ENCODE data around the gene TMC5.

- TF ChIP-seq POLR2A (IDR thresholded peaks at IDR 0.05; ENCODE audit: extremely low read depth, insufficient read length): no peak
- no peak for TF ChIP-seq CTCF (IDR thresholded peaks at IDR 0.05; ENCODE audit: low read depth, low read length)
- TF ChIP-seq MAX (IDR thresholded peaks at IDR 0.05; ENCODE audit: low read depth, low read length): no peak
- no peak for TF ChIP-seq MYC (IDR thresholded peaks at IDR 0.05; ENCODE audit: low read depth, low read length)
These were observed 1.8 kb upstream of the TMC5 start for GRCh38 chr16:19415918-19416317.

Data from NB4 (cell line).